GM12878 (cell line): Measurements from ENCODE around the gene MAST4. TPM values are rescaled to one million over a fixed set of nuclear protein-coding genes. Genes with fewer than 3 reads are reported as not detected.

Experiments used
- BCL11A ChIP-seq: IDR thresholded peaks from 2 replicates; pipeline ENCODE4 v1.6.1; 2011; ENCODE audit warnings: low read depth, low read length
- E2F4 ChIP-seq: IDR thresholded peaks from 2 replicates; pipeline ENCODE4 v1.6.1; 2012; ENCODE audit warnings: low read depth, low read length, improper control_type of control experiment
- E4F1 ChIP-seq: fragments of 450-650 bp; IDR thresholded peaks from 2 replicates; pipeline ENCODE4 v1.6.1; 2018; ENCODE audit warnings: borderline replicate concordance, mild to moderate bottlenecking; ENCODE audit not compliant: partially characterized antibody
- HCFC1 ChIP-seq: fragments of 150-350 bp; IDR thresholded peaks from 2 replicates; pipeline ENCODE4 v1.6.1; 2014; ENCODE audit warnings: low read length
- HSF1 ChIP-seq: fragments of 150-350 bp; IDR thresholded peaks from 2 replicates; pipeline ENCODE4 v1.6.1; 2014; ENCODE audit warnings: mild to moderate bottlenecking, low read depth, low read length
- JUNB ChIP-seq: IDR thresholded peaks from 2 replicates; pipeline ENCODE4 v1.6.1; 2016; ENCODE audit warnings: antibody characterized with exemption, mild to moderate bottlenecking
- KDM1A ChIP-seq: fragments of 200-600 bp; sonication (generic); IDR thresholded peaks from 2 replicates; pipeline ENCODE4 v1.6.1; 2016; ENCODE audit warnings: borderline replicate concordance
- NR2C1 ChIP-seq: fragments of 450-650 bp; IDR thresholded peaks from 2 replicates; pipeline ENCODE4 v1.6.1; 2017; ENCODE audit warnings: antibody characterized with exemption, mild to moderate bottlenecking, moderate library complexity
- RELA ChIP-seq: fragments of 450-650 bp; IDR thresholded peaks from 2 replicates; pipeline ENCODE4 v1.8.0; 2014; ENCODE audit warnings: borderline replicate concordance; ENCODE audit not compliant: partially characterized antibody
- RFX5 ChIP-seq: IDR thresholded peaks from 2 replicates; pipeline ENCODE4 v1.6.1; 2011; ENCODE audit warnings: low read depth, low read length, improper control_type of control experiment
- SMAD5 ChIP-seq: IDR thresholded peaks from 2 replicates; pipeline ENCODE4 v1.6.1; 2016; ENCODE audit warnings: antibody characterized with exemption, low read depth
- ZNF217 ChIP-seq: fragments of 450-650 bp; IDR thresholded peaks from 2 replicates; pipeline ENCODE4 v1.6.1; 2017; ENCODE audit warnings: antibody characterized with exemption, mild to moderate bottlenecking
- polyA plus RNA-seq, 11 experiments: library from polyadenylated mRNA; depleted of rRNA in 4 of 11; unstranded in 6 of 11; stranded (reverse) in 5 of 11; fragments of >200 nt; fragmentation: Nextera tagmentation in 4 of 11; fragmentation: Illumina TruSeq in 1 of 11; extraction: Ambion mirVana in 4 of 11; extraction: Trizol in 1 of 11; gene quantifications; 1 replicate in 1 of 11; 2 replicates in 10 of 11; pipeline versions ENCODE4 v1.2.1 to v1.2.3, GENCODE V29; 2011 to 2016; ENCODE audit warnings: inconsistent platforms in 2 of 11, missing spikeins in 2 of 11, low read depth in 1 of 11
- total RNA-seq, 4 experiments: library from RNA; depleted of rRNA in 3 of 4; stranded (reverse); fragments of >200 nt in 3 of 4; fragmentation: Illumina TruSeq in 1 of 4; extraction: Trizol in 1 of 4; gene quantifications; 2 replicates each; pipeline versions ENCODE4 v1.2.1 to v1.2.3, GENCODE V29; 2013 to 2021
- TF ChIP-seq, protein P1 (sequence below): fragments of 450-650 bp; IDR thresholded peaks from 2 replicates; pipeline ENCODE4 v1.6.1; 2017; ENCODE audit warnings: mild to moderate bottlenecking, moderate library complexity
- TF ChIP-seq, protein P2 (sequence below): fragments of 450-650 bp; IDR thresholded peaks from 2 replicates; pipeline ENCODE4 v1.6.1; 2017; ENCODE audit warnings: antibody characterized with exemption, mild to moderate bottlenecking, moderate library complexity
- TF ChIP-seq, protein P3 (sequence below): fragments of 450-650 bp; IDR thresholded peaks from 2 replicates; pipeline ENCODE4 v1.6.1; 2017; ENCODE audit warnings: borderline replicate concordance

The MAST4 gene
- total and polyA plus RNA-seq, 10 of the 15 experiments (the other 5 are each of a cell fraction or from before 2014, with no cell fraction given) = 0.02 to 1.6 (median 0.29) TPM; not detected in 1

GRCh38 chr5:66595756-66596635, at the start of gene MAST4 (continued):
- no peak for TF ChIP-seq E4F1
- TF ChIP-seq NR2C1 = no peak
- TF ChIP-seq, protein P1, sequence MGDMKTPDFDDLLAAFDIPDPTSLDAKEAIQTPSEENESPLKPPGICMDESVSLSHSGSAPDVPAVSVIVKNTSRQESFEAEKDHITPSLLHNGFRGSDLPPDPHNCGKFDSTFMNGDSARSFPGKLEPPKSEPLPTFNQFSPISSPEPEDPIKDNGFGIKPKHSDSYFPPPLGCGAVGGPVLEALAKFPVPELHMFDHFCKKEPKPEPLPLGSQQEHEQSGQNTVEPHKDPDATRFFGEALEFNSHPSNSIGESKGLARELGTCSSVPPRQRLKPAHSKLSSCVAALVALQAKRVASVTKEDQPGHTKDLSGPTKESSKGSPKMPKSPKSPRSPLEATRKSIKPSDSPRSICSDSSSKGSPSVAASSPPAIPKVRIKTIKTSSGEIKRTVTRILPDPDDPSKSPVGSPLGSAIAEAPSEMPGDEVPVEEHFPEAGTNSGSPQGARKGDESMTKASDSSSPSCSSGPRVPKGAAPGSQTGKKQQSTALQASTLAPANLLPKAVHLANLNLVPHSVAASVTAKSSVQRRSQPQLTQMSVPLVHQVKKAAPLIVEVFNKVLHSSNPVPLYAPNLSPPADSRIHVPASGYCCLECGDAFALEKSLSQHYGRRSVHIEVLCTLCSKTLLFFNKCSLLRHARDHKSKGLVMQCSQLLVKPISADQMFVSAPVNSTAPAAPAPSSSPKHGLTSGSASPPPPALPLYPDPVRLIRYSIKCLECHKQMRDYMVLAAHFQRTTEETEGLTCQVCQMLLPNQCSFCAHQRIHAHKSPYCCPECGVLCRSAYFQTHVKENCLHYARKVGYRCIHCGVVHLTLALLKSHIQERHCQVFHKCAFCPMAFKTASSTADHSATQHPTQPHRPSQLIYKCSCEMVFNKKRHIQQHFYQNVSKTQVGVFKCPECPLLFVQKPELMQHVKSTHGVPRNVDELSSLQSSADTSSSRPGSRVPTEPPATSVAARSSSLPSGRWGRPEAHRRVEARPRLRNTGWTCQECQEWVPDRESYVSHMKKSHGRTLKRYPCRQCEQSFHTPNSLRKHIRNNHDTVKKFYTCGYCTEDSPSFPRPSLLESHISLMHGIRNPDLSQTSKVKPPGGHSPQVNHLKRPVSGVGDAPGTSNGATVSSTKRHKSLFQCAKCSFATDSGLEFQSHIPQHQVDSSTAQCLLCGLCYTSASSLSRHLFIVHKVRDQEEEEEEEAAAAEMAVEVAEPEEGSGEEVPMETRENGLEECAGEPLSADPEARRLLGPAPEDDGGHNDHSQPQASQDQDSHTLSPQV = no peak
- no peak for TF ChIP-seq KDM1A
- no peak for TF ChIP-seq RFX5
- TF ChIP-seq HCFC1 = no peak
- TF ChIP-seq BCL11A = no peak
- TF ChIP-seq ZNF217 = no peak
- TF ChIP-seq SMAD5 = no peak
- TF ChIP-seq, protein P2, sequence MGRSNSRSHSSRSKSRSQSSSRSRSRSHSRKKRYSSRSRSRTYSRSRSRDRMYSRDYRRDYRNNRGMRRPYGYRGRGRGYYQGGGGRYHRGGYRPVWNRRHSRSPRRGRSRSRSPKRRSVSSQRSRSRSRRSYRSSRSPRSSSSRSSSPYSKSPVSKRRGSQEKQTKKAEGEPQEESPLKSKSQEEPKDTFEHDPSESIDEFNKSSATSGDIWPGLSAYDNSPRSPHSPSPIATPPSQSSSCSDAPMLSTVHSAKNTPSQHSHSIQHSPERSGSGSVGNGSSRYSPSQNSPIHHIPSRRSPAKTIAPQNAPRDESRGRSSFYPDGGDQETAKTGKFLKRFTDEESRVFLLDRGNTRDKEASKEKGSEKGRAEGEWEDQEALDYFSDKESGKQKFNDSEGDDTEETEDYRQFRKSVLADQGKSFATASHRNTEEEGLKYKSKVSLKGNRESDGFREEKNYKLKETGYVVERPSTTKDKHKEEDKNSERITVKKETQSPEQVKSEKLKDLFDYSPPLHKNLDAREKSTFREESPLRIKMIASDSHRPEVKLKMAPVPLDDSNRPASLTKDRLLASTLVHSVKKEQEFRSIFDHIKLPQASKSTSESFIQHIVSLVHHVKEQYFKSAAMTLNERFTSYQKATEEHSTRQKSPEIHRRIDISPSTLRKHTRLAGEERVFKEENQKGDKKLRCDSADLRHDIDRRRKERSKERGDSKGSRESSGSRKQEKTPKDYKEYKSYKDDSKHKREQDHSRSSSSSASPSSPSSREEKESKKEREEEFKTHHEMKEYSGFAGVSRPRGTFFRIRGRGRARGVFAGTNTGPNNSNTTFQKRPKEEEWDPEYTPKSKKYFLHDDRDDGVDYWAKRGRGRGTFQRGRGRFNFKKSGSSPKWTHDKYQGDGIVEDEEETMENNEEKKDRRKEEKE = no peak
- no peak for TF ChIP-seq RELA
- no peak for TF ChIP-seq E2F4
- TF ChIP-seq, protein P3, sequence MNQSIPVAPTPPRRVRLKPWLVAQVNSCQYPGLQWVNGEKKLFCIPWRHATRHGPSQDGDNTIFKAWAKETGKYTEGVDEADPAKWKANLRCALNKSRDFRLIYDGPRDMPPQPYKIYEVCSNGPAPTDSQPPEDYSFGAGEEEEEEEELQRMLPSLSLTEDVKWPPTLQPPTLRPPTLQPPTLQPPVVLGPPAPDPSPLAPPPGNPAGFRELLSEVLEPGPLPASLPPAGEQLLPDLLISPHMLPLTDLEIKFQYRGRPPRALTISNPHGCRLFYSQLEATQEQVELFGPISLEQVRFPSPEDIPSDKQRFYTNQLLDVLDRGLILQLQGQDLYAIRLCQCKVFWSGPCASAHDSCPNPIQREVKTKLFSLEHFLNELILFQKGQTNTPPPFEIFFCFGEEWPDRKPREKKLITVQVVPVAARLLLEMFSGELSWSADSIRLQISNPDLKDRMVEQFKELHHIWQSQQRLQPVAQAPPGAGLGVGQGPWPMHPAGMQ = no peak
- TF ChIP-seq HSF1 = no peak
- TF ChIP-seq JUNB = no peak
